ENCODE results near the gene ERO1B.

The ERO1B gene

DNA sequence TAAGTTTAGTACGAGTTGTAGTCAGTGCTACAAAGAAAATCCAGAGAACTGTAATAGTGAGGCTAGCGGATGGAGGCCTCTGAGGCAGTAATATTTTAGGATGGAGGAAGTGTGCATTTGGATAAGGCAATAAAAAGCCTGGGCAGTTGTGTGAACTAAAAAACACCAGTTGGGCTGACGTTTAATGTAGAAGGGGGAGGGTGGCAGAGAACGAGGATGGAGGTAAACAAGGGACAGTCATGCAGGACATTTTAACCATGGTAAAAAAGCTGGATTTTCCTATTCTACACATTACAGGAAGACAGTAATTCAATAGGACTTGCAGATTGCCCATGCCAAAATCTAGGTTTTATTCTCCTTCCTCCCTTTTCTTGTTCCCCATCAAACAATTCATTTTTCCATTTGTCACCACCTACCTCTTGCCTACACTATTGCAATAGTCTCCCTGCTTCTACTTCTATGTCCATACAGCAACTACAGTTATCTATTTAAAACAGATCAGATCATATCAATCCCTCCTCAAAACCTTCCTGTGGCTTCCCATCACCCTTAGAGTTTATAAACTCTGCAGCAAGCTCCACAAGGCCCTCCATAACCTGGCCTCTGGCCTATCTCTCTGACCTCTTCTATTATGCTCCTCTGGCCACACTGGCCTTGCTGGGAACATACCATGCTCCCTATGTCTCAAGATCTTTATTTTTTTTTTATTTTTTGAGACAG is 27.7 kb downstream of the ERO1B start:
- DNase-seq (ENCODE audit: low read depth in 2 of 2), result no peak

DNA sequence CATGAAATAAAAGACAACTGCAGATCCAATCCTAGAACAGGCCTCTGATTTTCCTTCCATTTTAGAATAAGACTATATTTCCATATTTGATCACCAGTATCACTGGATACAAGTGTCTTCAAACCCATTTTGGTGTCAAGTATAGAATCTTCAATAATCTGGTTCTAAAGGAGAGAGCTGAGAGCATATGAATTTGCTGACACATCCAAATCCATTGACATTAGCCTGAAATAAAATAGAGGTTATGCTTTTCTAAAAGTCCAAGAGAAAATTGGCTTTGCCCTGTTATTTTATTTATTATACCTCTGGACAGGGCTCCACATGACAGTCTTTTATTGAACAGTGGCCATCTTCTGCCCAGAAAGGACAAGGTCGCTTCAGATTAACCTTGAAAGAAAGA is 28.6 kb downstream of the ERO1B start:
- no peak for DNase-seq (ENCODE audit: low read depth in 2 of 2)

DNA sequence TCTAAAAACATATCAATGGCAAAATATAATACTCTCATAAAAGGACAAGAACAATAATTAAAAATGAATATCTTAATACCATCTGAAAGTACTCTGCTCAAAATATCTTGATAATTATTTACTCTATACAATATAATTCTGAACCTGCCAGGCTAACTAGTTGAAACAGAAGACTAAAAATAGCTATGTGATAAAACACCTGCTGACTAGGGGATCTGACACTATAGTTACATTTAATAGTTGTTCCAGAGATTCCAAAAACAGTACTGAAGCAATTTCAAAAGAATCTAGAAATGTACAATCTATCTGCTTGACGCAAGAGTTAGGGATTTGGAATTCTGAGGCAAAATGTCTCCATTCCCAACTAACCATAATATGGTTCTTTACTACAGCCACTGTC is 30.2 kb downstream of the ERO1B start:
- DNase-seq (ENCODE audit: low read depth in 2 of 2), result no peak

DNA sequence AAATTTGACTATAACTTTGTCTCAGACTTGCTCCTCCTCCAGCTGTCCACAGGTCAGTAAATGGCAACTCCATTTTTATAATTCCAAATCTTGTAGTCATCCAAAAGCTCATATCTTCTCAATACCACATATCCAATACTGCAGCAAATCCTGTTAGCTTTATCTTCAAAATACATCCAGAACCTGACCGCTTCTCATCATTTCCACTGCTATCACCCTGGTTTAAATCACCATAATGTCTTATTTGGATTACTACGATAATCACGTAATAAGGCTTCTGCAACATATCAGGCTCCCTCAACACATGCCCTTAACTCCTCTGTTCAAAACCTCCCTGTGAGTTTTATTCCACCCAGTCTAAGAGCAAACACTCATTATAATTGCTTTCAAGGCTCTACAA is 34.5 kb downstream of the ERO1B start:
- DNase-seq (ENCODE audit: low read depth in 2 of 2), result no peak

DNA sequence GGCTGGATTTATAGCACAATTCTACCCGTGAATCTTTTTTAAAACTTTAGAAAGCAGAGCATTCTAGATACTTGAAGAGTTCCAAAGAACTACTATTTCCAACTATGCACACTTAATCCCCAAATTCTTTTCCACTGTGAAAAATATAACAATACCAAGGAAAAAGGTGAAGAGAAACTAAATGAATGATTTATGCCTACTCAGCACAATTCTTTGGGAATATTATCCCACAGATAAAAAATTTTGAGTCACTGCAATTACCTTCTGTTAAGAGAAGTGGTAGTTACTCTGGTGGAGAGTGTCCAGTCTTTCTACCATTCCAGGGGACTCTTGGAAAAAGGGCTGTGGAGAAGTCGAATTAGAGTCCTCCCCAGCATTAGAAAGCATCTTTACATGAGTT is 39.2 kb downstream of the ERO1B start:
- DNase-seq (ENCODE audit: low read depth in 2 of 2), result no peak

DNA sequence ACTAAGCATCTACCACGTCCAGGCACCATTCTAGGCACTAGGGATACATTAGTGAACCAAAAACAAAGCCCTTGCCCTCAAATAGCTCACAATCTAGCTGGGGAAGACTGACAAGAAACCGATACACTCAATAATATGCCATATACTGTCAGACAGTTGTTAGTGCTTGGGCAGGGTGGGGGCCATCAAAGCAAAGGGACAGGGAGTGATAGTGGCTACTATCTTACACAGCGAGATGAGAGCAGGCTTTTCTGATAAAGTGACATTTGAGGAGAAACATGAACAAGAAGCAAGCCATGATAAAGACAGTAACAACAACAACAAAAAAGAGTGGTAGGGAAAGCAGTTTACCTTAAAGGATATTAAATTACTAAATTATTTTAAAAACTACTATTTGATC is 41.1 kb downstream of the ERO1B start:
- DNase-seq (ENCODE audit: low read depth in 2 of 2), result no peak

DNA sequence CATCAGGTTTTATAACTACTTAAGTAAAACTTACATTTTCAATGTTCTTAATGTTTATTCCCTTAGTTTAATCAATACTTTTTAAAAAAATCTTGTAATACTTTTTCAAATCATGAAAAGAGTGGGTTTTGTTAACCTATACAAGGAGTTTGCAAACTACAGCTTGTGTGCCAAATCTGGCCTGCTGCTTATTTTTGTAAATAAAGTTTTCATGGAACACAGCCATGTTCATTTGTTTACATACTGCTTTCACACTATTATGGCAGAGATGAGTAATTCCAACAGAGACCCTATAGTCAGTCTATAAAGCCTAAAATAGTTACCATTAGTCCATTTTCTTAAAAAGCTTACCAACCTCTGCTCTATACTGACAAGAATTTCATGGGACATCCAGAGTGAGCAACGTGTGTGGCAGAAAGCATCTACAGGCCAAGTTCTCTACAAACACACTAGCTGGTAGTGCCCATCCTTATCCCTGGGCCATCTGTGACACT is 42.6 kb downstream of the ERO1B start:
- DNase-seq (ENCODE audit: low read depth in 2 of 2), result no peak

DNA sequence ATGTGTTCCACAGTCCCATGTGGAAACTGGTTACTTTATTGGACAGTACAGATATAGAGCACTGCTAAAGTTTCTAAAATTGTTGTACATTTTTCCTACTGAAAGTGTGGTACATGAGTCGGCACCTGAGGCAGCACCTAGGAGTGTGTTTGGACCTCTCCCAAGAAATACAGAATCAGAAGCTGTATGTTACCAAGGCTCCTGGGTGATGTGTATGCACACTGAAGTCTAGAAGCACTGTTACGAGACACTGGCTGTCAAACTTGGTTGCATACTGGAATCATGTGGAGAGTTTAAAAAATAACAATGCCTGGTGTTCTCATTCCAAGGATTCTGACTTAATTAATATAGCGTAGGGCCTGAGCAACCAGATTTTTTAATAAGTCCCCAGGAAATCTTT is 46.6 kb downstream of the ERO1B start:
- DNase-seq (ENCODE audit: low read depth in 2 of 2), result no peak

DNA sequence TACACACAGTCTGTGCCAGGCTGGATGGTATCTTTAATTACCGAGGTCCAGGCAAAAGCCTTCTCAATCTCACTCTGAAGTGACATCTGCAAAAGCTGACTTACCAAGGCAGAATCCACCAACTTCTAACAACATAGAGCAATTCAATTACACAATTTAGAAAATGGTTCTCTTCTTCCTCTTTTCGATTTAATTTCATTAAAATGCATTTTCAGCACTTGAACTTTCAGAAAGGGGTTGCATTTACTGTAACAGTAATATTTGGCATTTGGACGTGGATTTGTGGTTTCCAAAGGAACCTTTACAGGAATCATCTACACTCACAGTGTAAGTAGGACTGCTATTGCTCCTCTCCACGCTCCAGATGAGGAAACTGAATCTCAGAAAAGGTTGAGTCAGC is 53.3 kb downstream of the ERO1B start:
- no peak for DNase-seq (ENCODE audit: low read depth in 2 of 2)

DNA sequence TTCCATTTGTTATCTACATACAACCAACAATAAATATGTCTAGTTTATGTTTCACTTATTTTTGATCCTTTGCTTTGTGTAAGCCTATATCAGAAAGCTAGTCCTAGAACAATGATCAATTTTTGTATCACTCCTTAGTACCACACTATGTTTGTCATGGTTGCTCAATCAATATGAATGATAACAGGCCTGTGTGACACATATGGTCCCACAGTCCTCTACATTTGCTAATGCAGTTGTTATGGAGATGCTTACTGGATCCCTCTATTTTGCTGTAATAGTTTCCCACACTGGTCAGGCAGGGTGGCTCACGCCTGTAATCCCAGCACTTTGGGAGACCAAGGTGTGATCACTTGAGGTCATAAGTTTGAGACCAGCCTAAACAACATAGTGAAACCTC is 59.1 kb downstream of the ERO1B start:
- DNase-seq (ENCODE audit: low read depth in 2 of 2), result no peak

DNA sequence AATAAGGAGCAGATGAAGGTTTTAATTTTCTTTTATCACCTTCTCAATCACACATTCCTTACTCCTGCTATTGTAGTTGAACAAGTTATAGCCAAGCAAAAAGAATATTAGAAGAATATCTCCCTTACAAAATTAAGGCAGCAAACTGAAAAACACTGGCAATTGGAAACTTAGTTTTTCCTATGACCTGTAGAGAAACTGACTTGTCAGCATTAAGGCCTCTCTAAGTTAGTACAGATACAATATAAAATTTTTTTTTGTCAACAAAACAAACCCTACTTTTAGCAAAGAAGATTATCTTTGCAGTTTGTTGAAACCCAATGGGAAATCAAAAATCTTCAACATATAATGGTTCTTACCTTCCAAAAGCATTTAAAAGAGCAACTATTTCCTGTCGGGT is 61.3 kb downstream of the ERO1B start:
- DNase-seq (ENCODE audit: low read depth in 2 of 2), result no peak

DNA sequence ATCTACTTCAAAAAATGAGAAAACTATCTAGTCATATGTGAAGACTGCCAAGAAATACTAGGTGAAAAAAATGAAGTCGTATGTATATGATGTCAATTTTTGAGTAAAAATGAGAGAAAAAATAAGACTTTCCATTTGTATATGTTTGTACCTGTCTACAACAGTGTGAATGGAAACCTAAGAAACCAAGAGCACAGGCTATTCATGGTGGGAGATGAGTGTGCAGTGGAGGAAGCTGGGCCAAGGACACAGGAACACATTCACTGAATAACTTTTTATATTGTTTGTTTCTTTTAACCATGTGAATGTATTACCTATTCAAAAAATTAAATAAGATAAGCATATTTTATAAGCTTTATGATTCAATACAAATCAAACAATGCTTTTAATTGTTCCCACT is 67.0 kb downstream of the ERO1B start:
- DNase-seq (ENCODE audit: low read depth in 2 of 2), result no peak

DNA sequence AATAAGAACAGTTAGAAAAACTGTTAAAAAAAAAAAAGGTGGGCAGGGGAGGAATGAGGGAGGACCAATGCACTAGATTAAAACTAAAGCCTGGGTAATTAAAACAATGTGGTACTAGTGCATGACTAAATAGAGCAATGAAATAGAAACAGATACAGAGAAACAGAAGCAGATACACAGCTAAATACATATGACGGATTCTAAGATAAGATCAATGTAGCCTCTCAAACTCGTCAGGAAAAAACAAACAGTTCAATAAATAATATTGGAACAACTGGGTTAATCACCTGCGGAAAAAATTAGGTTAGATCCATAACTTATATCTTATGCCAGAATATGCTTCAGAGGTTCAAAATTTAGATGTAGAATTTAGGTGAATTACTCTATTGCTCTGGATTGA is 68.2 kb downstream of the ERO1B start:
- DNase-seq (ENCODE audit: low read depth in 2 of 2), result no peak

DNA sequence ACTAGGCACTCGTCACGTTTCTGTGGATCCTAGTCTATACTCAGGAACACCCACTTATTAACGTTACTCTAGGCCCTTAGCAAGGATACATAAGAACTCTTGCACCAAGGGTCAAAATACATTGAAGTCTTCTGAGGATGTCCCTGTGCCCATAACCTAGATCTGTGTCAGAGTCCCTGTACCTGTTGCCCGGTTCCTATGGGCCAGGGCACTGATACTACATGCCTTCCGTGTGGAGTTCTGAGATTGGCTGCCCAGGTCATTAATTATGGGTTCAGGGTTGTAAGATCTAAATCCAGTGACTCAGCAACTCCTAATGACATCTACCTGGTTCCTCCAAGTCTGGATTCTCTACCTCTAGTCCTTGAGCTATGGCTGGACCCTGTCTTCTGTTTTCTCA is 69.9 kb downstream of the ERO1B start:
- no peak for DNase-seq (ENCODE audit: low read depth in 2 of 2)

DNA sequence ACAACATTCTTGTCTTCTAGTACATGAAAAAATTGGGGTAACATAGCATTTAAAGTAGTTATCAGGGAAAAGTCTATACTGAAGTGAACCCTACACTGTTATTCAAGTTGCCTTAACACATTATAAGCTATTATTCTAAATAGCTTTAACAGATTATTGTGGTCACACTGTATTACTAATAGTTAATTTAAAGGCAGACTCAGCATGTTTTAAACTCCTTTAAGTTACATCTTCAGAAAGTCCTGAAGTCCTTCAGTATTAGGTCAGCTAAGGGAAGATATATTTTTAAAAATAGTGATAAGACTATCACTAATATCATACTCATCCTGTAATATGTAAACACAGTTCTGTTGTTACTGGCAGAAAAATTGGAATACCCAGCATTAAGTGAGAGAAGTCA is 72.0 kb downstream of the ERO1B start:
- DNase-seq (ENCODE audit: low read depth in 2 of 2), result no peak

DNA sequence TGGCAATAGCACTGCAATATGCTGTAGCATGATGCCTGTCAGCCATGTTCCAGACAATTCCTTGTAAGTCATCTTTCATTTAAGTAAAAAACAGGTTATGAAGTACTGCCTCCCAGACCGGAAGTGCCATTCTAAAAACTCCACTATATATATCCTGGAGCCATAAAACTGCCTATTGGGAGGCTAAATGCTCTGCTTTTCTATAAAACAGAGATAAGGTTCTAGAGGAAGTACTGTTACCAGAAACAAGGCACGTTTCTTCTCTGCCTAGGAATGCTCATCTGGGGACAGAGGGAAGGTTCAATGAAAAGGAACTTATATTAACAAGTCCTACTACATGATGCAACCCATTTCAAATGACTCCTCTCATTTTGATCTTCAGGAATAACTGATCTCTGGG is 72.6 kb downstream of the ERO1B start:
- DNase-seq (ENCODE audit: low read depth in 2 of 2), result no peak

DNA sequence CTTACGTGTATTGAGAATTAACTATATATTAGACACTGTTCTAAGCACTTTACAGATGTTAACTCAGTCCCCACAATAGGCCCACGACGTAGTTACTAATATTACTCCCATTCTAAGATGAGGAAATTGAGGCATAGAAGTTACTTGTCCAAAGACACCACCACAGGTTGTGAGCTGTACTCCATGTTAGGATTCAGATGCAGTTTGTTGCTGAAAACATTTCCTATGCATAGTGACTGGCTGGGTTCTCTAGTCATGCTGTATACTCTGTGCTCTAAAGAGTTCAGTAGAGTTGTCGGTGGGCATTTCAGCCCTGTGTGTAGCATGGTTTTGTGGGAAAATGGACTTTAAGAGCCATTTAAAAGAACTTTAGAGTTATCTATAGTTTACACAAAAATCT is 74.2 kb downstream of the ERO1B start:
- no peak for DNase-seq (ENCODE audit: low read depth in 2 of 2)

DNA sequence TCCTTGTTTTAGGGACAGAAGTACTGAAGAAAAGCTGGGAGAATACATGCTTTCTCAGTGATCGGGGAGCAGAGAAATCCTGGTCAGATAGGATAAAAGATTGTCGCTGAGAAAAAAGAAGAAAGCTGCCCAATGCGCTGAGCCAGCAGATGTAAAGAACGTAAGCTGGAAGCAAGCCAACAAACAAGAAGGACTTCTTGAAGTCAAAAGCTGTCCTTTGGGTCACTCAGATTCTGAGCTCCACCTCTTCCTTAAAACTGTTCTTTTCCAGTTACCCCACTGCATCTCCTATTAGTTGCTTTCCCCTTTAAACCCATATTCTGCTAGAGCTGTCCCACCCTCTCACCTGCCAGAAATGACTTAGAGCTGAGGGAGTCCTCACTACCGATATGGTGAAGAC is 74.6 kb downstream of the ERO1B start:
- DNase-seq (ENCODE audit: low read depth in 2 of 2), result no peak

DNA sequence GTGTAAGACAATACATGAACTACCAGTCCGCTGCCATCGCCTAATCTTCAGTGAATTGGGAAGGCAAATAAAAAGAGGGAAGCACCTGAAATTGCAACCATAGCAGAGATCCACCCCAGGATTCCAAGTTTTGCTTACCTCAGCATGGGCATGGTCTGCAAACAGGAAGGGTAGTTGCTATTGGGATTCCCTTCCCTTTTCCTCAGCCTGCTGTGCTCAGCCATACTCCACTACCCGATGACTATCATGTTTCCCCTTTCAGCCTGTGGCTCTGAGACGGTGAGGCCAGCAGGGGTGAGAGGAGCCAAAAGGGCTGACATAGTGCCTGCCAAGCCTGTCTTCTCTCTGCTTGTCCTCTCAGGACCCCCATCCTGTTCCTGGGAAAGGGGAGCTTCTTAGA is 75.2 kb downstream of the ERO1B start:
- DNase-seq (ENCODE audit: low read depth in 2 of 2), result no peak

DNA sequence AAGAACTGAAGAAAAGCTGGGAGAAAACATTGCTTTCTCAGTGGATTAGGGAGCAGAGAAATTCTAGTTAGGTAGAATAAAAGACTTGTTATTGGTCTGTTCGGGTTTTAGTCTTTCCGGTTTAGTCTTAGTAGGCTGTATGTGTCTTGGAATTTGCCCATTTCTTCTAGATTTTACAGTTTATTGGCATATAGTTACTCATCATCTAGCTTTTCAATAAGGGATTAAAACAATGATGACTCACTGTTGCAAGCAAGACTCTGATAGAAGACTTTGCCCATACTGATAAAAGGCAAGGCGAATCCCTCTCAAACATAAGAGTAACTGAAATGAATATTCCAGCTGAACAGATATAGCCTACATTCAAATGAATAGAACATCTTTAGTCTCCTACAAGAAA is 77.1 kb downstream of the ERO1B start:
- no peak for DNase-seq (ENCODE audit: low read depth in 2 of 2)

DNA sequence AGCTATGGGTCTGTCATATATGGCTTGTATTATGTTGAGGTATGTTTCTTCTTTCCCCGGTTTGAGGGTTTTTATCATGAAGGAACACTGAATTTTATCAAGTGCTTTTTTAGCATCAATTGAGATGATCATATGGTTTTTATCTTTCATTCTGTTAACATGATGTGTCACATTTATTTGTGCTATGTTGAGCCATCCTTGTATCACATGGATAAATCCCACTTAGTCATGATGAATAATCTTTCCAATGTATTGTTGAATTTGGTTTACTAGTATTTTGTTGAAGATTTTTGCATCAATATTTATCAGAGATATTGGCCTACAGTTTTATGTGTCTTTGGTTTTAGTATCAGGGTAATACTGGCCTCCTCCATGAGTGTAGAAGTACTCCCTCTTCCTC is 77.7 kb downstream of the ERO1B start:
- no peak for DNase-seq (ENCODE audit: low read depth in 2 of 2)

DNA sequence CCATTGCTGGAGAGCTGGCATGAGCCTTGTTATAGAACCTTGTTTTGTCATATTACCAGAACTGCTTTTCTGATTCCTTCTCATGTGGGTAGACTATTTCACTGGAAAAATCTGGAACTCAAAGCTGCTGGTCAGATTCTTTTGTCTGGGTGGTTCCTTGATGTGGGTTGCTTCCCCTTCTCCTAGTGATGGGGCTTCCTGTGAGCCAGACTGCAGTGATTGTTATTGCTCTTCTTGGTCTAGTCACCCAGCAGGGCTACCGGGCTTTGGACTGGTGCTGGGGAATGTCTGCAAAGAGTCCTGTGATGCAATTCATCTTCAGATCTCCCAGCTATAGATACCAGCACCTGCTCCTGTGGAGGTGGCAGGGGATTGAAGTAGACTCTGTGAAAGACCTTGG is 80.0 kb downstream of the ERO1B start:
- no peak for DNase-seq (ENCODE audit: low read depth in 2 of 2)

DNA sequence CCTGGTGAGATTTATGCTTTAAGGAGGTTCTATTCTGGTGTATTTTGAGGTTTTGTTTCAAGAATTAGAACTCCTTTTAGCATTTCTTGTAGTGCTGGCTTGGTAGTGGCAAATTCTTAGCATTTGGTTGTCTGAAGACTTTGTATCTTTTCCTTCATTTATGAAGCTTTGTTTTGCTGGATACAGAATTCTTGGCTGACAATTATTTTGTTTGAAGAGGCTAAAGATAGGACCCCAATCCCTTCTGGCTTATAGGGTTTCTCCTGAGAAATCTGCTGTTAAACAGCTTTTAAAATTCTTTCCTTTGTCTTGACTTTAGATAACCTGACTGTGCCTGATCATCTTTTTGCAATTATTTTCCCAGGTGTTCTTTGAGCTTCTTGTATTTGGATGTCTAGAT is 80.8 kb downstream of the ERO1B start:
- no peak for DNase-seq (ENCODE audit: low read depth in 2 of 2)

DNA sequence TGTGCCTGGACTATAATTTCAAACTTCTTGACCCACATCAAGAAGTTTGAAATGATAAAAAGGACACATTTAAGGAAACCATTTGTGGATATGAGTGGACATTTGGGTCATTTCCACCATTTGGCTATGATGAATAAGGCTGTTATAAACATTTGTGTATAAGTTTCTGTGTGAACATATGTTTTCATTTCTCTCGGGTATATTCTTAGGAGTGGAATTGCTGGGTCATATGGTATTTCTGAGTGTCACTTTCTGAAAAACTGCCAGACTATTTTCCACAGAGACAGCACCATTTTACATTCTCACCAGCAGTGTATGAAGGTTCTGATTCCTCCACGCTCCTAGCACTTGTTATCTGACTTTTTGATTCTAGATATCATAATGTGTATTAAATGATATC is 88.6 kb downstream of the ERO1B start:
- no peak for DNase-seq (ENCODE audit: low read depth in 2 of 2)

All from fibroblast of skin of left quadriceps (primary cell).